GM12801 (cell line): ENCODE measurements around the gene THADA.

Source experiments
- TF ChIP-seq, protein P1 (sequence below): IDR thresholded peaks from one replicate; pipeline ENCODE4 v1.5.1; 2011; ENCODE audit warnings: control low read depth; ENCODE audit not compliant: insufficient read length; ENCODE audit errors: extremely low read depth

The THADA gene

GRCh38 chr2:43258547-43259156 lies 337.2 kb downstream of the THADA start:
- TF ChIP-seq, protein P1, sequence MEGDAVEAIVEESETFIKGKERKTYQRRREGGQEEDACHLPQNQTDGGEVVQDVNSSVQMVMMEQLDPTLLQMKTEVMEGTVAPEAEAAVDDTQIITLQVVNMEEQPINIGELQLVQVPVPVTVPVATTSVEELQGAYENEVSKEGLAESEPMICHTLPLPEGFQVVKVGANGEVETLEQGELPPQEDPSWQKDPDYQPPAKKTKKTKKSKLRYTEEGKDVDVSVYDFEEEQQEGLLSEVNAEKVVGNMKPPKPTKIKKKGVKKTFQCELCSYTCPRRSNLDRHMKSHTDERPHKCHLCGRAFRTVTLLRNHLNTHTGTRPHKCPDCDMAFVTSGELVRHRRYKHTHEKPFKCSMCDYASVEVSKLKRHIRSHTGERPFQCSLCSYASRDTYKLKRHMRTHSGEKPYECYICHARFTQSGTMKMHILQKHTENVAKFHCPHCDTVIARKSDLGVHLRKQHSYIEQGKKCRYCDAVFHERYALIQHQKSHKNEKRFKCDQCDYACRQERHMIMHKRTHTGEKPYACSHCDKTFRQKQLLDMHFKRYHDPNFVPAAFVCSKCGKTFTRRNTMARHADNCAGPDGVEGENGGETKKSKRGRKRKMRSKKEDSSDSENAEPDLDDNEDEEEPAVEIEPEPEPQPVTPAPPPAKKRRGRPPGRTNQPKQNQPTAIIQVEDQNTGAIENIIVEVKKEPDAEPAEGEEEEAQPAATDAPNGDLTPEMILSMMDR, result no peak

GRCh38 chr2:43255296-43255910 lies 340.4 kb downstream of the THADA start:
- TF ChIP-seq, protein P1, result no peak

- TF ChIP-seq, protein P1, result no peak
Observed at GRCh38 chr2:43254331-43254730, 341.5 kb downstream of the THADA start.

DNA sequence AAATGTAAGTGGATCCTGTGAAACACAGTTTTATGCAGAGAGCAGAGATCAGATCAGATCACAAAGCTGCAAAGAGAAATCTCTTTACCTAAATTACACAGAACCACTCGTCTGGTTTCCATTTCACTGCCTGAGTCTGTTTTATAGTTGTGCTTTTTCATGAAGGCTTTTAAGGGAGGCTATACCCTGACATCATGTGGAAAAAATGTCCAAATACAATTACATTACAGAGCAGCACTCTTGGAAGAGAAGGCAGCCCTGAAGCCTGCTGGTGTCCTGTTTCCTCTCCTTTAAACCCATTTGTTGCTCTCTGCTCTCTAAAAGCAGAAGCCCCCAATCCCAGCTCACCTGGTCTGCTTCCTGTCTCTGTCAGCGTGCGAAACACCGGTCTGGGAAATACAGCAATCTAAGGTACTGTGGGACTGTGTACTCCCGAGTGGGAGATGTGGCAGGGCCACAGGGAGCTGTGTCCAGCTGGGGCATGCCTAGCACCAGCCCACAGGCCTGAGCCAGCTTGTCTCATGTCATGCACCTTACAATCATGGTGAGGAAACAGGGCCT lies 344.6 kb downstream of the THADA start:
- TF ChIP-seq, protein P1, result no peak

GRCh38 chr2:43250015-43250414 lies 345.8 kb downstream of the THADA start:
- TF ChIP-seq, protein P1, result no peak

DNA sequence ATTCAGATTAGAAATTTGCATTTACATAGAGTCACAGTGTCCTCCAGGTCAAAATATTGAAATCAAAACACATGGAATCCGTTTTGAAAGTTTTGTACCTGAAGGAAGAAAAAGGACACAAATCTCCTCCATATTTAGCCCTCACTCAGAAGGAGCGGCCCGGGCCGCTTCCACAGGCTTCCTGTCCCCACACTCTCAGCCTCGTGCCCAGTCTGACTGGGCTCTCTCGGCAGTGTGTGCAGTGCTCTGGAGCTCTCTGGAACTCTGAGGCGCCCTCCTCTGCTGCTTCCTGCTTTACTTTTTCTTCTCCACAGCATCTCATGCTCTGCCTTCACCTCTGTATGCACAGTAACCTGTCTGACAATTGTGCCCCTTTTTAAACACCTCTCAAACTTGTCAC lies 347.2 kb downstream of the THADA start:
- TF ChIP-seq, protein P1, result no peak

- TF ChIP-seq, protein P1, result no peak
Observed at GRCh38 chr2:43246641-43247040, 349.2 kb downstream of the THADA start.
